ENCODE results near the gene ZGPAT. TPM values are rescaled to one million over a fixed set of nuclear protein-coding genes. Genes with fewer than 3 reads are reported as not detected.
A peak's percentile ranks its signal among the peaks of the same experiment; 100 is the strongest.

Gene ZGPAT
- total and polyA plus RNA-seq, 9 of the 15 experiments (the other 6 are each of a cell fraction or from before 2014, with no cell fraction given), result 0.14 to 26.6 (median 7.4) TPM

DNA sequence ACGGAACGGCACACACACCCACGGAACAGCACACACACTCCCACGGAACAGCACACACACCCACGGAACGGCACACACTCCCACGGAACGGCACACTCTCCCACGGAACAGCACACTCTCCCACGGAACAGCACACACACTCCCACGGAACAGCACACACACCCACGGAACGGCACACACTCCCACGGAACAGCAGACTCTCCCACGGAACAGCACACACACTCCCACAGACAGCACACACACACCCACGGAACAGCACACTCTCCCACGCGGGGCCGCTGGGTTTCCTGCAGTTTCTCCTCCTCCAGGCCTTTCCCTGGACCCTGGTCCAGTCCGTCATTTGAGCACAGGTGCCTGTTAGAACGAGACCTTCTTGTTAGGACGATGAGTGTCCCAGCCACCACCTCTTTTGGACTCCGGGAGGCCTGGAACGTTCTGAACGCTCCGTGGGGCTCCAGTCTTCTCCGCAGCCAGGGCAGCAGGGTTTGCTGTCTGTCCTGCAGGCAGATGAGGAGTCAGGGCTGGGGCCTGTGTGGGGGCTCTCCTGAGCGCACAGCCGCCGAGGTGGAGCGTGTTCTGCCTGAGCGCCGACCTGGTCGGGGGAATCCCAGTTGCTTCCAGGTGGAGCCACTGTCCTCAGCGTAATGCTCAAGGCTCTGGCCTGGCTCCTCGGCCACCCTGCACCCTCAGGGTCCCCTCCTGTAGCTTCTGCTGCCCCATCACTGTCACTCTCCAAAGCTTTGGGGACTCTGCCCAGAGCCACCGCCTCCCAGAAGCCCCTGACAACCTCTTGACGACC lies 29.0 kb upstream of the ZGPAT start (continued):
- TF ChIP-seq, protein P1, sequence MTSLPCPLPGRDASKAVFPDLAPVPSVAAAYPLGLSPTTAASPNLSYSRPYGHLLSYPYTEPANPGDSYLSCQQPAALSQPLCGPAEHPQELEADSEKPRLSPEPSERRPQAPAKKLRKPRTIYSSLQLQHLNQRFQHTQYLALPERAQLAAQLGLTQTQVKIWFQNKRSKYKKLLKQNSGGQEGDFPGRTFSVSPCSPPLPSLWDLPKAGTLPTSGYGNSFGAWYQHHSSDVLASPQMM (CRISPR knock-in tag; IDR thresholded peaks at IDR 0.05), result no peak
- TF ChIP-seq ZFP1 (CRISPR knock-in tag; IDR thresholded peaks at IDR 0.05), result no peak

DNA sequence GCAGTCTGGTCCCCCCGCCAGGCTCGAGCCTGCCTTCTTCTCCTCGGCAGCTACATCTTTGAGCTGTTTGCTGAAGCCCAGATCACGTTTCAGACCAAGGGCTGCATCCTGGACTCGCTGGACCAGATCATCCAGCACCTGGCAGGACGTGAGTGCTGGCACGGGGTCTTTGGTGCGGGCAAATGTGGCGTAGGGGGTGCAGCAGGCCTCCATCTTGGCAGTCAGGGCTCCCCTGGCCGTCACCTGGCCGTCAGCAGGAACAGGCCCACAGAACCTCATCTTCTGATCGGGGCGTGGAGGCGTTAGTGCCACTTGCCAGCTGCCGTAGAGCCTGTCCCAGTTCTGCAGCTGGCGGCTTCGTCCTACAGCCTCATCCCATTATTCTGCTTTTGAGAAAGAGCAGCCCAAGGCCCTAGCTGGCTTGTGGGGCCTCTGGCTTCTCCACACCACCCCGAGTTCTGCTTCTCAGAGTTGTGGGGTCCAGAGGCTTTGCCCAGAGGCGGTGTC lies 28.0 kb upstream of the ZGPAT start:
- FAIRE-seq, result no peak
- DNase-seq (ENCODE audit: extremely low read depth in 1 of 4, low spot score in 3 of 4), result no peak
- Histone ChIP-seq H3K4me2 (ENCODE audit: insufficient read depth, low read length) (no peak overlapping the region), H3K4me3 (no peak overlapping the region), H3K4me1 (replicated peaks in 1 of 2; ENCODE audit: control insufficient read depth in 2 of 2, insufficient read depth in 2 of 2, low read length in 2 of 2) (peaks cover 0 to 31% of the 10 kb centered on the region in 2 experiments; a peak in 2 of 5 replicates), H3K9ac (ENCODE audit: insufficient read depth in 1 of 2, low read depth in 2 of 2, low read length in 2 of 2) (no peak overlapping the region), H3K9me3 (replicated peaks; ENCODE audit: control insufficient read depth, insufficient read depth, low read depth, low read length) (no peaks in the 10 kb centered on the region), H3K27me3 (ENCODE audit: control insufficient read depth in 2 of 2, insufficient read depth in 2 of 2, low read length in 2 of 2) (no peaks in the 10 kb centered on the region), H3K79me2 (ENCODE audit: control insufficient read depth, insufficient read depth, low read length) (no peaks in the 10 kb centered on the region), H3K9me1 (ENCODE audit: control insufficient read depth, insufficient read depth, low read length) (no peaks in the 10 kb centered on the region), H4K20me1 (replicated peaks; ENCODE audit: control insufficient read depth, insufficient read depth, low read length) (no peaks in the 10 kb centered on the region), H2AFZ (ENCODE audit: low read depth, low read length) (no peak overlapping the region), H3K27ac (ENCODE audit: extremely low read depth, low read depth, low read length) (no peak overlapping the region), H3K36me3 (ENCODE audit: control insufficient read depth, insufficient read depth, low read length) (peaks cover 74% of the 10 kb centered on the region; the same call in 2 of the 3 replicates)
- ATAC-seq, result no peak
- no TSS peak for BruUV-seq (replicated peaks)
- ChIA-PET POLR2A (no interaction called here), CTCF (ENCODE audit: low intra/inter-chr PET ratio) (no interaction called here)
- 83% methylated on average over 16 of the region's 19 CpGs for WGBS (ENCODE audit: insufficient coverage, low coverage, missing lambda C conversion rate)
- peak; percentile 9; the same call in 1 of the 2 replicates for TF ChIP-seq RBFOX2 (IDR thresholded peaks at IDR 0.05; ENCODE audit: low read depth, low read length)
- TF ChIP-seq POLR2G (IDR thresholded peaks at IDR 0.05; ENCODE audit: low read depth, low read length), result peak; percentile 43; the same call in 1 of the 2 replicates
- TF ChIP-seq ZNF316 (IDR thresholded peaks at IDR 0.05), result no peak
- TF ChIP-seq, protein P2, sequence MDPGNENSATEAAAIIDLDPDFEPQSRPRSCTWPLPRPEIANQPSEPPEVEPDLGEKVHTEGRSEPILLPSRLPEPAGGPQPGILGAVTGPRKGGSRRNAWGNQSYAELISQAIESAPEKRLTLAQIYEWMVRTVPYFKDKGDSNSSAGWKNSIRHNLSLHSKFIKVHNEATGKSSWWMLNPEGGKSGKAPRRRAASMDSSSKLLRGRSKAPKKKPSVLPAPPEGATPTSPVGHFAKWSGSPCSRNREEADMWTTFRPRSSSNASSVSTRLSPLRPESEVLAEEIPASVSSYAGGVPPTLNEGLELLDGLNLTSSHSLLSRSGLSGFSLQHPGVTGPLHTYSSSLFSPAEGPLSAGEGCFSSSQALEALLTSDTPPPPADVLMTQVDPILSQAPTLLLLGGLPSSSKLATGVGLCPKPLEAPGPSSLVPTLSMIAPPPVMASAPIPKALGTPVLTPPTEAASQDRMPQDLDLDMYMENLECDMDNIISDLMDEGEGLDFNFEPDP (CRISPR knock-in tag; IDR thresholded peaks at IDR 0.05), result no peak
- in situ Hi-C loops (cut with MboI) (no loop called here), intact Hi-C loops (cut with micrococcal nuclease) (no loop called here)
